ENCODE results near the gene PSME3IP1. TPM values are rescaled to one million over a fixed set of nuclear protein-coding genes. Genes with fewer than 3 reads are reported as not detected.

PSME3IP1 gene
- polyA plus RNA-seq, 1 of the 3 experiments (the other 2 are of a cell fraction), result 80.9 TPM

- peaks cover 0 to 3% of the 10 kb centered on the region in 2 experiments; a peak in 1 of 4 replicates for H3K4me1 ChIP-seq (ENCODE audit: control insufficient read depth in 1 of 2, insufficient read depth in 2 of 2, low read depth in 1 of 2, low read length in 1 of 2)
- no peak overlapping the region for H2AFZ ChIP-seq (ENCODE audit: low read depth)
- no peak overlapping the region for H3K27ac ChIP-seq (ENCODE audit: low read depth in 2 of 2, low read length in 1 of 2)
- no peak overlapping the region for H3K9ac ChIP-seq
- H3K4me3 ChIP-seq (ENCODE audit: low read depth in 2 of 2, low read length in 1 of 2), result no peak overlapping the region
- H4K20me1 ChIP-seq (ENCODE audit: insufficient read depth), result no peaks in the 10 kb centered on the region
- no peak for DNase-seq
- no peaks in the 10 kb centered on the region for H3K9me3 ChIP-seq
- no peak overlapping the region for H3K4me2 ChIP-seq
- H3K27me3 ChIP-seq (ENCODE audit: insufficient read depth), result no peaks in the 10 kb centered on the region
- H3F3A ChIP-seq (replicated peaks; ENCODE audit: insufficient read depth), result peaks cover 18% of the 10 kb centered on the region
- ChIA-PET CTCF (interaction anchor here (2.1 kb wide), 1 partner anchor 83 kb away, joined by 10 read pairs; no protein-coding TSS in a partner anchor), POLR2A (no interaction called here)
- 97% methylated on average over 7 of the region's 7 CpGs for WGBS (ENCODE audit: low lambda C conversion rate)
- H3K36me3 ChIP-seq (replicated peaks in 1 of 2; ENCODE audit: control insufficient read depth in 1 of 2, insufficient read depth in 2 of 2, low read length in 1 of 2), result peaks cover 61 to 74% of the 10 kb centered on the region in 2 experiments
- H3K79me2 ChIP-seq (ENCODE audit: insufficient read depth), result 0 out of 2 replicates have a peak, but pooled peaks cover 4% of the 10 kb centered on the region
- TF ChIP-seq CTCF (IDR thresholded peaks at IDR 0.05), result no peak
- TF ChIP-seq RCOR1 (IDR thresholded peaks at IDR 0.05; ENCODE audit: low read length), result no peak
- TF ChIP-seq POLR2AphosphoS5 (IDR thresholded peaks at IDR 0.05; ENCODE audit: low read depth, low read length), result no peak
- TF ChIP-seq RXRA (IDR thresholded peaks at IDR 0.05; ENCODE audit: borderline replicate concordance, low read depth), result no peak
- no peak for TF ChIP-seq SMC3 (IDR thresholded peaks at IDR 0.05; ENCODE audit: low read depth, low read length)
- no peak for TF ChIP-seq TEAD4 (IDR thresholded peaks at IDR 0.05; ENCODE audit: borderline replicate concordance, insufficient read depth)
- TF ChIP-seq FOXM1 (IDR thresholded peaks at IDR 0.05; ENCODE audit: low read depth), result no peak
- no peak for TF ChIP-seq ELF1 (IDR thresholded peaks at IDR 0.05)
- TF ChIP-seq NRF1 (IDR thresholded peaks at IDR 0.05; ENCODE audit: low read depth, low read length), result no peak
- H3K9me2 ChIP-seq, result no peaks in the 10 kb centered on the region
Observed at GRCh38 chr16:57166951-57167350, 18.9 kb downstream of the PSME3IP1 start.

- POLR2A ChIA-PET, result no interaction called here
- H3K27ac ChIP-seq (ENCODE audit: low read depth in 2 of 2, low read length in 1 of 2), result no peak overlapping the region
Observed at GRCh38 chr16:57166451-57166850, 19.4 kb downstream of the PSME3IP1 start.

More at GRCh38 chr16:57166451-57166850, 19.4 kb downstream of the PSME3IP1 start:
- CTCF ChIA-PET, result interaction anchor here (2.1 kb wide), 1 partner anchor 82 kb away, joined by 10 read pairs; no protein-coding TSS in a partner anchor
- Histone ChIP-seq H3K9me3 (no peaks in the 10 kb centered on the region), H3K36me3 (replicated peaks in 1 of 2; ENCODE audit: control insufficient read depth in 1 of 2, insufficient read depth in 2 of 2, low read length in 1 of 2) (peaks cover 56 to 70% of the 10 kb centered on the region in 2 experiments), H3K27me3 (ENCODE audit: insufficient read depth) (no peaks in the 10 kb centered on the region), H3K4me1 (ENCODE audit: control insufficient read depth in 1 of 2, insufficient read depth in 2 of 2, low read depth in 1 of 2, low read length in 1 of 2) (peaks cover 0 to 3% of the 10 kb centered on the region in 2 experiments; a peak in 1 of 4 replicates), H3K79me2 (ENCODE audit: insufficient read depth) (0 out of 2 replicates have a peak, but pooled peaks cover 4% of the 10 kb centered on the region), H2AFZ (ENCODE audit: low read depth) (no peak overlapping the region), H3F3A (replicated peaks; ENCODE audit: insufficient read depth) (peaks cover 18% of the 10 kb centered on the region), H3K9me2 (no peaks in the 10 kb centered on the region), H3K9ac (no peak overlapping the region), H4K20me1 (ENCODE audit: insufficient read depth) (no peaks in the 10 kb centered on the region), H3K4me2 (no peak overlapping the region), H3K4me3 (ENCODE audit: low read depth in 2 of 2, low read length in 1 of 2) (no peak overlapping the region)
- TF ChIP-seq, protein P1, sequence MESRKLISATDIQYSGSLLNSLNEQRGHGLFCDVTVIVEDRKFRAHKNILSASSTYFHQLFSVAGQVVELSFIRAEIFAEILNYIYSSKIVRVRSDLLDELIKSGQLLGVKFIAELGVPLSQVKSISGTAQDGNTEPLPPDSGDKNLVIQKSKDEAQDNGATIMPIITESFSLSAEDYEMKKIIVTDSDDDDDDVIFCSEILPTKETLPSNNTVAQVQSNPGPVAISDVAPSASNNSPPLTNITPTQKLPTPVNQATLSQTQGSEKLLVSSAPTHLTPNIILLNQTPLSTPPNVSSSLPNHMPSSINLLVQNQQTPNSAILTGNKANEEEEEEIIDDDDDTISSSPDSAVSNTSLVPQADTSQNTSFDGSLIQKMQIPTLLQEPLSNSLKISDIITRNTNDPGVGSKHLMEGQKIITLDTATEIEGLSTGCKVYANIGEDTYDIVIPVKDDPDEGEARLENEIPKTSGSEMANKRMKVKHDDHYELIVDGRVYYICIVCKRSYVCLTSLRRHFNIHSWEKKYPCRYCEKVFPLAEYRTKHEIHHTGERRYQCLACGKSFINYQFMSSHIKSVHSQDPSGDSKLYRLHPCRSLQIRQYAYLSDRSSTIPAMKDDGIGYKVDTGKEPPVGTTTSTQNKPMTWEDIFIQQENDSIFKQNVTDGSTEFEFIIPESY (IDR thresholded peaks at IDR 0.05; ENCODE audit: borderline replicate concordance, low read depth), result no peak
- TF ChIP-seq, protein P2, sequence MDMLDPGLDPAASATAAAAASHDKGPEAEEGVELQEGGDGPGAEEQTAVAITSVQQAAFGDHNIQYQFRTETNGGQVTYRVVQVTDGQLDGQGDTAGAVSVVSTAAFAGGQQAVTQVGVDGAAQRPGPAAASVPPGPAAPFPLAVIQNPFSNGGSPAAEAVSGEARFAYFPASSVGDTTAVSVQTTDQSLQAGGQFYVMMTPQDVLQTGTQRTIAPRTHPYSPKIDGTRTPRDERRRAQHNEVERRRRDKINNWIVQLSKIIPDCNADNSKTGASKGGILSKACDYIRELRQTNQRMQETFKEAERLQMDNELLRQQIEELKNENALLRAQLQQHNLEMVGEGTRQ (IDR thresholded peaks at IDR 0.05; ENCODE audit: borderline replicate concordance, low read depth, low read length), result no peak
- TF ChIP-seq RFX5 (IDR thresholded peaks at IDR 0.05; ENCODE audit: low read length), result no peak
- TF ChIP-seq MEF2A (IDR thresholded peaks at IDR 0.05; ENCODE audit: borderline replicate concordance, low read depth), result no peak
- no peak for TF ChIP-seq FOXM1 (IDR thresholded peaks at IDR 0.05; ENCODE audit: low read depth)
- no peak for TF ChIP-seq CTCF (IDR thresholded peaks at IDR 0.05)
- TF ChIP-seq GABPA (IDR thresholded peaks at IDR 0.05; ENCODE audit: low read depth), result no peak
- DNase-seq, result no peak
